Measurements from ENCODE around the gene RNF181. TPM values are rescaled to one million over a fixed set of nuclear protein-coding genes. Genes with fewer than 3 reads are reported as not detected.

RNF181 gene
- total and polyA plus RNA-seq, 2 of the 13 experiments (the other 11 are each of a cell fraction or from before 2014, with no cell fraction given): 224 to 578 TPM

- Histone ChIP-seq H2AFZ (ENCODE audit: low read length) (no peak overlapping the region), H3K9me3 (ENCODE audit: low read length) (no peaks in the 10 kb centered on the region), H3K36me3 (replicated peaks in 1 of 2; ENCODE audit: control insufficient read depth in 1 of 2, insufficient read depth in 2 of 2, low read length in 2 of 2) (no peaks in the 10 kb centered on the region), H3K79me2 (ENCODE audit: insufficient read depth, low read length) (no peaks in the 10 kb centered on the region), H3K27ac (ENCODE audit: extremely low read length, insufficient read depth, low read length) (no peak overlapping the region), H4K20me1 (ENCODE audit: insufficient read depth, low read length) (no peaks in the 10 kb centered on the region), H3K4me3 (replicated peaks in 1 of 3; ENCODE audit: insufficient read depth in 1 of 3, low read depth in 2 of 3, low read length in 3 of 3) (no peak overlapping the region), H3K27me3 (ENCODE audit: control insufficient read depth in 1 of 2, insufficient read depth in 2 of 2, low read length in 2 of 2) (no peaks in the 10 kb centered on the region), H3K9ac (ENCODE audit: insufficient read depth, low read depth, low read length) (no peak overlapping the region), H3K4me1 (ENCODE audit: insufficient read depth, low read length) (peaks cover 97% of the 10 kb centered on the region), H3K4me2 (ENCODE audit: low read depth, low read length) (no peak overlapping the region)
- no peak for TF ChIP-seq HOMEZ (CRISPR knock-in tag; IDR thresholded peaks at IDR 0.05; ENCODE audit: low read depth)
- no peak for TF ChIP-seq HNRNPL (IDR thresholded peaks at IDR 0.05; ENCODE audit: low read depth, low read length)
- TF ChIP-seq RFX3 (CRISPR knock-in tag; IDR thresholded peaks at IDR 0.05): no peak
- no peak for TF ChIP-seq XBP1 (CRISPR knock-in tag; IDR thresholded peaks at IDR 0.05)
- TF ChIP-seq HNF4G (IDR thresholded peaks at IDR 0.05; ENCODE audit: borderline replicate concordance, low read depth, low read length): no peak
- no peak for TF ChIP-seq HNF4G (CRISPR knock-in tag; IDR thresholded peaks at IDR 0.05; ENCODE audit: borderline replicate concordance, low read depth)
- FAIRE-seq (no peak), DNase-seq (ENCODE audit: low spot score) (no peak), ATAC-seq (no peak)
- BruUV-seq (replicated peaks): no TSS peak
- ChIA-PET CTCF (ENCODE audit: low intra/inter-chr PET ratio, low total read pairs) (no interaction called here), POLR2A (interaction anchor here (22.7 to 25.9 kb wide), 2 partner anchors 16 to 31 kb away, joined by 645 to 795 read pairs; partner anchors contain the start of genes C2orf68, GGCX, RNF181 and TMEM150A)
- 87% methylated on average over 4 of the region's 4 CpGs for WGBS (ENCODE audit: low lambda C conversion rate)
- in situ Hi-C loops (cut with HindIII; ENCODE audit: extremely low pct_ligation_motif_present, low pct_unique_long_range_greater_than_20kb) (no loop called here), intact Hi-C loops (cut with micrococcal nuclease; ENCODE audit: unreplicated experiment) (no loop called here)
Observed at GRCh38 chr2:85589181-85589580, 6.4 kb upstream of the RNF181 start.
